Measurements from ENCODE around the gene LILRB3.
"Not testable (repeated sequence)": the region's sequence is repeated elsewhere in the genome, so short reads cannot be mapped to it uniquely, and the experiment has no call there.

LILRB3 gene

DNA sequence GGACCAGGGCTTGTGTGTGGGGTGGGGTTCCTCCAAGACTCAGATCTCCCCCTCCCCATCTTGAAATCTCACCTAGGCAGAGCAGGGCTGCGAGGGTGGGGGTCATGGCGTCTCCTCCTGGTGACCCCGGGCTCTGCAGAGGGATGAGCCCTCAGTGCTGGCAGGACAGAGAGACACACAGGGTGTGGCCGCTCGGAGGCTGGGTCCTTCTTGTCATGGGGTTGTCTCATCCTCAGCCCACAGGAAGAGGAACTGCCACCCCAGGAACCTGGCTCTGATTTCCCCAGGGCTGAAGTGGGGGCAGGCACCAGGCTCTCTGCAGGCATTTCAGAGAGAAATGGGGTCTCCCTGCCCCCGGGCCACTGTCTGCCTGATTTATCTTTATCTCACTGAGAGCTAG lies 19.8 kb upstream of the LILRB3 start, which contains the start of gene LILRA6:
TSS of gene LILRA6 (minus strand) at position 145 of the 400 bp plus-strand sequence.
- H3K4me1 ChIP-seq (ENCODE audit: control insufficient read depth, insufficient read depth, low read length); H3K36me3 ChIP-seq (ENCODE audit: control insufficient read depth, insufficient read depth, low read length); H3K27ac ChIP-seq (ENCODE audit: insufficient read depth, low read depth, low read length, poor library complexity, severe bottlenecking); H3K27me3 ChIP-seq (ENCODE audit: control insufficient read depth, insufficient read depth, low read length, poor library complexity, severe bottlenecking); H3K4me3 ChIP-seq (ENCODE audit: insufficient read depth, low read depth, low read length); H3K9me3 ChIP-seq (ENCODE audit: control insufficient read depth, low read length): not testable (repeated sequence)
- 90 to 91% methylated on average over 6 of the region's 6 CpGs for WGBS, 2 experiments

GRCh38 chr19:54242234-54242633 lies 19.4 kb upstream of the LILRB3 start:
- H3K4me3 ChIP-seq (ENCODE audit: insufficient read depth, low read depth, low read length); H3K36me3 ChIP-seq (ENCODE audit: control insufficient read depth, insufficient read depth, low read length); H3K27me3 ChIP-seq (ENCODE audit: control insufficient read depth, insufficient read depth, low read length, poor library complexity, severe bottlenecking); H3K9me3 ChIP-seq (ENCODE audit: control insufficient read depth, low read length); H3K4me1 ChIP-seq (ENCODE audit: control insufficient read depth, insufficient read depth, low read length); H3K27ac ChIP-seq (ENCODE audit: insufficient read depth, low read depth, low read length, poor library complexity, severe bottlenecking): not testable (repeated sequence)
- 76 to 86% methylated on average over 3 to 4 of the region's 4 CpGs for WGBS, 2 experiments

- not testable (repeated sequence) for H3K4me1 ChIP-seq (ENCODE audit: control insufficient read depth, insufficient read depth, low read length); H3K36me3 ChIP-seq (ENCODE audit: control insufficient read depth, insufficient read depth, low read length); H3K27me3 ChIP-seq (ENCODE audit: control insufficient read depth, insufficient read depth, low read length, poor library complexity, severe bottlenecking); H3K4me3 ChIP-seq (ENCODE audit: insufficient read depth, low read depth, low read length); H3K9me3 ChIP-seq (ENCODE audit: control insufficient read depth, low read length); H3K27ac ChIP-seq (ENCODE audit: insufficient read depth, low read depth, low read length, poor library complexity, severe bottlenecking)
- 82 to 83% methylated on average over 14 to 15 of the region's 22 CpGs for WGBS, 2 experiments
Measured at GRCh38 chr19:54240372-54241336, 17.8 kb upstream of the LILRB3 start.

GRCh38 chr19:54239491-54240371 lies 16.9 kb upstream of the LILRB3 start:
- WGBS, 2 experiments, result 85 to 88% methylated on average over 13 of the region's 21 CpGs
- H3K27ac ChIP-seq (ENCODE audit: insufficient read depth, low read depth, low read length, poor library complexity, severe bottlenecking); H3K36me3 ChIP-seq (ENCODE audit: control insufficient read depth, insufficient read depth, low read length): not testable (repeated sequence)

DNA sequence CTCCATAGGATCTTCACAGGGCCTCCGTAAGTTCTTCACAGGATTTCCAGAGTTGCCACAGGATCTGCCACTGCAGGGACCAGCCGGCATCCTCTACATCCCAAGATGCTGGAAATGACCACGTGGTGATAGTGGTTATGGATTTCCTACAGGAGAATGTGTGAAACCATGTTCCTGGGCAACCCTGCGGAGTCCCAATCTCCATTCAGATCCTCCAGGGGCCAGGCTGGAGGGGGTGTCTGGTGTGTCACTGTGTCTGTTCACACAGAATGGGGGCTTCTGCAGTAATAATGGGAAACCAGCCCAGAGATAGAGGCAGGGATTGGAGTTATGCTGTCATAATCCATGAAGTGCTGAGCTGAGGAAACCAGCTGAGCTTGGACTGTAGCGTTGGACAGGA lies 11.1 kb upstream of the LILRB3 start:
- Histone ChIP-seq H3K9me3 (ENCODE audit: control insufficient read depth, low read length) (no peaks in the 10 kb centered on the region), H3K36me3 (ENCODE audit: control insufficient read depth, insufficient read depth, low read length) (no peaks in the 10 kb centered on the region), H3K27me3 (ENCODE audit: control insufficient read depth, insufficient read depth, low read length, poor library complexity, severe bottlenecking) (peaks cover 9% of the 10 kb centered on the region), H3K4me1 (ENCODE audit: control insufficient read depth, insufficient read depth, low read length) (no peaks in the 10 kb centered on the region), H3K27ac (ENCODE audit: insufficient read depth, low read depth, low read length, poor library complexity, severe bottlenecking) (no peak overlapping the region), H3K4me3 (ENCODE audit: insufficient read depth, low read depth, low read length) (no peak overlapping the region)
- 76 to 80% methylated on average over 5 of the region's 5 CpGs for WGBS, 2 experiments

More at GRCh38 chr19:54239491-54240371, 16.9 kb upstream of the LILRB3 start:
- H3K4me1 ChIP-seq (ENCODE audit: control insufficient read depth, insufficient read depth, low read length); H3K4me3 ChIP-seq (ENCODE audit: insufficient read depth, low read depth, low read length); H3K27me3 ChIP-seq (ENCODE audit: control insufficient read depth, insufficient read depth, low read length, poor library complexity, severe bottlenecking); H3K9me3 ChIP-seq (ENCODE audit: control insufficient read depth, low read length): not testable (repeated sequence)

- peaks cover 9% of the 10 kb centered on the region for H3K27me3 ChIP-seq (ENCODE audit: control insufficient read depth, insufficient read depth, low read length, poor library complexity, severe bottlenecking)
- H3K9me3 ChIP-seq (ENCODE audit: control insufficient read depth, low read length), result no peaks in the 10 kb centered on the region
- no peak overlapping the region for H3K4me3 ChIP-seq (ENCODE audit: insufficient read depth, low read depth, low read length)
- H3K4me1 ChIP-seq (ENCODE audit: control insufficient read depth, insufficient read depth, low read length), result no peaks in the 10 kb centered on the region
- no peak overlapping the region for H3K27ac ChIP-seq (ENCODE audit: insufficient read depth, low read depth, low read length, poor library complexity, severe bottlenecking)
- no peaks in the 10 kb centered on the region for H3K36me3 ChIP-seq (ENCODE audit: control insufficient read depth, insufficient read depth, low read length)
- 25% methylated on average over 19 of the region's 21 CpGs for whole genome bisulfite sequencing, 2 experiments
Measured at GRCh38 chr19:54231077-54231931, 8.5 kb upstream of the LILRB3 start.

GRCh38 chr19:54230031-54230430 lies 7.2 kb upstream of the LILRB3 start:
- Histone ChIP-seq H3K36me3 (ENCODE audit: control insufficient read depth, insufficient read depth, low read length) (no peaks in the 10 kb centered on the region), H3K4me3 (ENCODE audit: insufficient read depth, low read depth, low read length) (no peak overlapping the region), H3K27ac (ENCODE audit: insufficient read depth, low read depth, low read length, poor library complexity, severe bottlenecking) (no peak overlapping the region), H3K4me1 (ENCODE audit: control insufficient read depth, insufficient read depth, low read length) (no peaks in the 10 kb centered on the region), H3K9me3 (ENCODE audit: control insufficient read depth, low read length) (no peaks in the 10 kb centered on the region), H3K27me3 (ENCODE audit: control insufficient read depth, insufficient read depth, low read length, poor library complexity, severe bottlenecking) (peaks cover 9% of the 10 kb centered on the region)
- 87 to 91% methylated on average over 7 of the region's 7 CpGs for WGBS, 2 experiments

GRCh38 chr19:54229146-54229545 lies 6.3 kb upstream of the LILRB3 start:
- no peaks in the 10 kb centered on the region for H3K9me3 ChIP-seq (ENCODE audit: control insufficient read depth, low read length)
- H3K4me3 ChIP-seq (ENCODE audit: insufficient read depth, low read depth, low read length), result no peak overlapping the region
- H3K4me1 ChIP-seq (ENCODE audit: control insufficient read depth, insufficient read depth, low read length), result no peaks in the 10 kb centered on the region
- 91 to 92% methylated on average over 8 of the region's 8 CpGs for WGBS, 2 experiments
- peaks cover 9% of the 10 kb centered on the region for H3K27me3 ChIP-seq (ENCODE audit: control insufficient read depth, insufficient read depth, low read length, poor library complexity, severe bottlenecking)
- no peaks in the 10 kb centered on the region for H3K36me3 ChIP-seq (ENCODE audit: control insufficient read depth, insufficient read depth, low read length)
- no peak overlapping the region for H3K27ac ChIP-seq (ENCODE audit: insufficient read depth, low read depth, low read length, poor library complexity, severe bottlenecking)

DNA sequence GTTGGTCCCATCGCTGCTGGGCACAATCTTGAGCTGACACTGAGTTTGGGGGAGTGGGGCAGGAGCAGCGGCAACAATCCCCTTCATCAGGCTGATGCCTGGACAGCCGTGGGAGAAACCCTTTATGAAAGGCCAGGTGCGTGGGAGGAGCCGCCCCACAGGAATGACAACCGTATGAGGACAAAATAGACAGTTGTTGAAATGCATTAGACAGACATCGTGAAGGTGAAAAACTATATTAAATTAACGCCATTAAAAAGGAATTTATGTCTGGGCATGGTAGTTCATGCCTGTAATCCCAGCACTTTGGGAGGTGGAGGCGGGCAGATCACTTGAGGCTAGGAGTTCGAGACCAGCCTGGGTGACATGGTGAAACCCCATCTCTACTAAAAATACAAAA lies 1.8 kb upstream of the LILRB3 start:
- H3K27ac ChIP-seq (ENCODE audit: insufficient read depth, low read depth, low read length, poor library complexity, severe bottlenecking); H3K4me3 ChIP-seq (ENCODE audit: insufficient read depth, low read depth, low read length); H3K4me1 ChIP-seq (ENCODE audit: control insufficient read depth, insufficient read depth, low read length); H3K36me3 ChIP-seq (ENCODE audit: control insufficient read depth, insufficient read depth, low read length); H3K9me3 ChIP-seq (ENCODE audit: control insufficient read depth, low read length); H3K27me3 ChIP-seq (ENCODE audit: control insufficient read depth, insufficient read depth, low read length, poor library complexity, severe bottlenecking): not testable (repeated sequence)
- WGBS, 2 experiments, result 84 to 89% methylated on average over 10 of the region's 10 CpGs
